CD4-positive, alpha-beta T cell treated with Interferon alpha-2 for 1 hour (primary cell): ENCODE measurements around the gene RAB40C.

ENCODE experiments used
- DNase-seq, 2 donors: peaks; one replicate each; pipeline ENCODE4 v3.0.0-alpha.2; 2020 to 2022

RAB40C gene

DNA sequence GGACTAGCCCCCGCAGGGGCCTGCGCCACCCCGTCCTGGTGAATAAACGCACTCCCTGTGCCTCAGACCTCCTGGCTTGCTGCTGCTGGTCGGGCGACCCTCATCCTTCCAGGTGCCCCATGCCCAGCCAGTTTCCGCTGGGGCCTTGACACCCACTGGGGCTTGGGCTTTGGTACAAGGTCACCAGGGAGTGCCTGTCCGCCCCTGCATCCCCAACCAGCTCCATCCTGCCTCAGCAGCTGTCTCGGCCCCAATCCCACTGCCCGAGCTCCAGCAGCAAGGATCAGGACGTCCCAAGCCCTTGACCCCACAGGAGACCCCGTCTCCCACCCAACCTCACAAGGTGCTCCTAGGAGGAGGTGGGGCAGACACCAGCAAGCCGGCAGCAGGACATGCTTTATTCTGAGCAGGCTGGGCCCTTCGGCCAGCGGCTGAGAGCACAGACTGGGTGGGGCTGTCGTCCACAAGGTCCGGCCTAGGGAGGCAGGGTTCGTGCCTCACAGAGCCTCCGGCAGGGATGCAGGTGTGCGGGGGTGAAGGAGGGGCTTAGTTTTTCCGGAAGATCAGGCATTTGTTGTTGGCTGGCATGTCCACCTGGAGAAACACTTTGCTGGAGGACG lies 44.3 kb downstream of the RAB40C start:
- no peak for DNase-seq

DNA sequence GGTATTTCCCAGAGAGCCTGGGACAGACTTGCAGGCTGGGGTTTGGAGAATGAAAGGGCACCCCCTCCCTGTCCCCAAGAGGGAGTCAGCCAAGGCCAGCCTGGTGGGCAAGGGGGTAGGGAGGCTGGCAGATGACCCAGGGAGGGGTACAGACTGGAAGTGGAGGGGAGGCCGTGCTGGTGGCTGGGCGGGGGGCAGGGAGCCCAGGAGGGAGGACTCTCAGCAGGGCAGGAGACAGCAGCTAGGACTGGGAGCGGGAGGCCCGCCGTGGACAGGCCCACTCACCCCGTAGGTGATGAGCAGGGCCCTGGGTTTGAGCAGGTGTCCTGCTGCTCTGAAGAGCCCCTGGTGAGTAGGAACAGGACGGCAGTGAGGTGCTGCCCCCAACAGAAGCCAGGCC lies 45.1 kb downstream of the RAB40C start:
- no peak for DNase-seq

DNA sequence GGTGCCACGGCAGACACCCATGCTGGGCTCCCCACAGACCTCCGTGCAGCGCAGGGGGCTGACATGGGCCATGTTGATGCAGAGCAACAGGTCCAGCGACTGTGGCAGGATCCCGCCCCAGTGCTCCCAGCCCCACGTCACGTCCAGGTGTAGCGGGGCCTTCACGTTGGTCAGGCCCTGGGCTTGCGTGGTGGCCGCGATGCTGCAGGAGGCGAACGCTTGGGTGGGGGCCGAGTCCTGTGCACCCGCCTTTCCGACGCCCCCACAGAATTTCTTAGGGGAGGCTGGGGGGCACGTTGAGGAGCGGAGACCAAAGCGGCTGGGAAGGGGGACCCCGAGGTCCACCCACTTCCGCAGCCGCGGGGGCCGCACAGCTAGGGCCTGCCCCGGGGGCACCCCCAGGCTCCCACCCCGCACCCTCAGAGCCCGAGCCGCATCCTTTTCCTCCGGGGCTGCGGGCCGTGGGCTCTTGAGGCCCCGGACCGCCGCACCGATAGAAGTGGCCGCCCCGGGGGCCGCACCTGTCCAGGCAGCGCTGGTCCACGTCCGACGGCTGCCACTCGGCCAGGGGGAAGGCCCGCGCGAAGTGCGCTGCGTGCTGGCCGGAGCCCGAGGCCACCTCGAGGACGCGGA lies 45.8 kb downstream of the RAB40C start:
- DNase-seq, result no peak

DNA sequence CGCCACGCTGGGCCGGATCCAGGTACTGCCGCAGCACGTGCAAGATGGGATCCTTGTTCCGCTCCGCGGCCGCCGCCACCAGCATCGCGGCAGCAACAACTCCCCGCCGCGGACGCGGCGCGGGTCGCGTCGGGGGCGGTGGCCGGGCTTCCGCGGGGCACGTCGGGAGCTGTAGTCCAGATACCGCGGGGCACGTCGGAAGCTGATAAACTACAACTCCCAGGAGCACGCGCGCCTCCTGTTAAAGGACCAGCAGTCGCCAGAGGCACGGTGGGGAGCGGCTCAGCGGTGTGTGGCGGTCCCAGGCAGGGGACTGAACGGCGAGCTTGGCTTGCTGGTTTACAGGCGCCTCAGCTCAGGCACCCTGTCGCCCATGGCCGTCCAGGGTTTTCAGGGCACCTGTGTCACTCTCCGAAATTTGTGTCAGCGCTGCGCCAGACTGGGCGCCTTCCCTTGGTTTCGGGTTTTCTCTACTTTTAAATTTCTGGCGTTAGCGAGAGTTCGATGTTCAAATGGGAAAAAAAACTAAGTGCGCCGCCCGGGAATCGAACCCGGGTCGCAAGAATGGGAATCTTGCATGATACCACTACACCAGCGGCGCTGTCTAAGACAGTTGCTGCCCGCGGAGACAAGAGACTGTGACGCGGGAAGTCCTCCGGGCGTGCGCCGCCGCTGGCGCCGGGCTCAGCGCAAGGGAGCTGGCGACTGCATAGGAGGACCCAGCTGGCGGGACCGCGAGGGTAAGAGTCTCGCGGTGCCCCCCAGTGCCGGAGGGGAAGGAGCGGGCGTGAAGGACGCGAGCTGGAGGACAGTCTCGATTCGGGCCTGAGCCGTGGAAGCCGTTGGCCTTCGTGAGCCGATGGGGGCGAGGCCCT lies 46.6 kb downstream of the RAB40C start, which contains the start of gene METTL26:
METTL26 (minus strand) TSS at position 100 of the 875 bp plus-strand sequence; CDS start at position 85, 15 bp downstream.
- peak; percentile 94 to 95 for DNase-seq

DNA sequence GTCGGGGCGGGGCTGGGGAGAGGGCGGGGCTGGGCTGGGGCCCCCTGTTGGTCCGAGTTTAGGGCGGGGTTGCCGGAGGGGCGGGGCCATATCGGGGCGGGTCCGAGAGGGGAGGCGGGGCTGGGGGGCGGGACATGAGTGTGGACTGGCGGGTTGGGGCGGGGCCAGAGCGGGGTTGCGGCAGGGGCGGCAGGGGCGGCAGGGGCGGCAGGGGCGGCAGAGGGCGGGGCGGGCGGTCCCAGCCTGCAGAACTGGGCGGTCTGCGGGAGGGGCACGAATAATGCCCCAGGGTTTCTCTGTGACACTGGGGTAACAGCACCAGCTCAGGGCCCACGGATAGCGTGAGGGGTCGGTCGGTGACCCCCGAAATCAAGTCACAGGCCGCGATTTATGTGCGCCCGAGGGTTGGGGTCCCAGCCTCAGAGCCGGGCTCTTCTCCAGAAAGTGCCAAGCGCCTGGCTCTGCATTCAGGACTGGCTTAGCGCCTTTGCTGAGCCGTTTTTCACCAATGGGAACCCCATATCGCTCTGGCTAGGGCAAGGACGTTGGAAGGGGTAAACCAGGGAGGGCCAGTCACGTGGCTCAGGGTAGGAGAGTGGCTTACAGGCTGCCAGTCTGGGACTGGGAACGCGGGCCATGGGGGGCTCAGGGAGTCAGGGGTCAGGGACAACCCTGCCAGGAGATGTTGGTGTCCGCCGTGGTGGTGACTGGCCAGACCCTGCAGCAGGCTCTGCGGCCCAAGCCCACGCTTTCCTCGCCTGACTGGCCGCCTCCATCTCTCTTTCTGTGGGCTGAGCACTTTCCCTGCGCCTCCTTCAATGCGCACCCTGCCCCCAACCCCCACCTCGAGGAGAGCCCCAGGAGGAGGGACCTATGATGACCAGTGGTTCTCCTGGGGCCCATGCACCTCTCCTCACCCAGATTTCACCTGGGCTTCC lies 47.5 kb downstream of the RAB40C start:
- peak; percentile 86 to 90 for DNase-seq

DNA sequence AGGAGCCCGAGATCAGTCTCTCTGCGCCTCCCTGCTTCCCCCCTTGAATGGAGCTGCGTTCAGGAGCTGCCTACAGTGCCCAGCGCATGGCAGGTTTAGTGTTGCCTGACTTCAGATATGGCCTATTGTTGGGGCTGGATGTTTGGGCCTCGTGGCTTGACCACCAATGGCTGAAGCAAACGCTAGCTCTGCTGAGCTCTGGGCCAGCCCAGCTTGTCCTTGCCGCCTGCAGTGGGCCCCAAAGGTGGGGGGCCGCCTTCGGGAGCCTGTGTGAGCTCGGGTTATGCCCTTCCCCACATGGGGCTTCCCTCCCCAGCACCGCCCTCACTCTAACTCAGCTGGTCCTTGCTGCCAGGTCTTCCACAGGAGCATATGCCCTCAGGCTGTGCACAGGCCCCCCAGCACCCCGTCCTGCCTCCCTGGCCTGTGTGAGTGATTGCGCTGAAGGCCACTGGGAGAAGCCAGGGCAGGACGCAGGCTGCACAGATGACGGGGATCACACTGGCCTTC lies 48.2 kb downstream of the RAB40C start:
- DNase-seq, result no peak

DNA sequence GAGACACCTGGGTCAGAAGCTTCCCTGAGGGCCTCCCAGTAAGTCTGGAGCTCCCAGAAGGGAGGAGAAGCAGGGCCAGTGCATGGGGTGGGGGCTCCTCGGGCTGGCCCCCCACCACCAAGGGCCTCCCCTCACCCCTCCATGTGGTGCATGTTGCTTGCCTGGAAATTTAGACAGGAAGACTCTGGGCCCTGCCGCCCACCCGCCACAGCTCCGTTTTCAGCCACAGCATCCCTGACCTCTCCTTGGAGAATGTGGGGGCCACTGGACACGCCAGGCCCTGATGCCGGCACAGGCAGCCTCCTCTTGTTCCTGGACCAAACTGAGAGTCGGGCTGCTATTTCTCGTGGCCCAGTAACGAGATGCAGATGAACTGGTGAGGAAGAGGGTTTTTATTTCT lies 49.0 kb downstream of the RAB40C start:
- no peak for DNase-seq

DNA sequence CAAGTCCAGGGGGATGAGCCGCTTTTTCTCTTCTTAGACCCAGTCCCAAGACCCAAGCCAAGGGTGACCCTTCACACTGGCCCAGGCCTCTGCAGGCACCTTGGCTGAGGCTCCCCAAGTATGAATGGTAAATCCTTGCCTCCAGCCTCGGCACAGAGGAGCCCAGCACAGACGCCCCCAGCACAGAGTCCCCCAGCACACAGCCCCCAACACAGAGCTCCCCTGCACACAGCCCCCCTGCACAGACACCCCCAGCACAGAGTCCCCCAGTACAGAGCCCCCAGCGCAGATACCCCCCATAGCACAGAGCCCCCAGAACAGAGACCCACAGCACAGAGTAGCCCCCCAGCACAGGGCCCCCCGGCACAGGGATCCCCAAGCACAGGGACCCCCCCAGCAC lies 50.7 kb downstream of the RAB40C start:
- DNase-seq, result no peak

DNA sequence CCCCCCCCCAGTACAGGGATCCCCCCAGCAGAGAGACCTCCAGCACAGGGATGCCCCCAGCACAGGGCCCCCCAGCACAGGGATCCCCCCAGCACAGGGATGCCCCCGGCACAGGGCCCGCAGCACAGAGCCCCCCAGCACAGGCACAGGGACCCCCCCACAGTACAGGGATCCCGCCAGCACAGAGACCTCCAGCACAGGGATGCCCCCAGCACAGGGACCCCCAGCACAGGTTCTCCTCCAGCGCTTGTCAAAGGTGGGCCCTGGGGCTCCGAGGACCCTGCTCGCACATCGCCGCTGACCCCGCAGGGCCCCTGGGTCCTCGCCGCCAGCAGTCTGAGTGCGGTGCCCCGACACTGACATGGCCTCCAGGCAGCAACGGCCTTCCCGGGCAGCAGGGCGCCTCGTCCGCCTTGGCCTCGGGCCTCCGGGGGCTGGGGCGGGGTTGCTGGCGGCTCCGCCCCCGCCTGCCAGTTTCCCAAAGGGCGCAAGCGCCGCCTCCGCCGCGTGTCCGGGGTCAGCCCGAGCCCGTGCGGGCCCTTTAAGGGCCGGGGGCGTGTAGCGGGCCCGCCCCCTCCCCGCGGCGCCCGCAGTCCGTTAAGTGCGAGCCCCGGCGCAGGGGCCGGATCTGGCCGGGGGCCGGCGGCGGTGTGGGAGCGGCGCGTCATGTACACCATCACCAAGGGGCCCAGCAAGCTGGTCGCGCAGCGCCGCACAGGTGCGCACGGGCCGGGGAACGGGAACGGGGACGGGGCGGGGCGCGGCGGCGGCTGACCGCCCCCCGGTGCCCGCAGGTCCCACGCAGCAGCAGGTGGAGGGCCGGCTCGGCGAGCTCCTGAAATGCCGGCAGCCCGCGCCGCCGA lies 51.7 kb downstream of the RAB40C start, which contains the start of gene MCRIP2:
MCRIP2 (plus strand) TSS at position 503 of the 863 bp plus-strand sequence; CDS start at position 667, 164 bp downstream.
- peak; percentile 58 to 73 for DNase-seq

DNA sequence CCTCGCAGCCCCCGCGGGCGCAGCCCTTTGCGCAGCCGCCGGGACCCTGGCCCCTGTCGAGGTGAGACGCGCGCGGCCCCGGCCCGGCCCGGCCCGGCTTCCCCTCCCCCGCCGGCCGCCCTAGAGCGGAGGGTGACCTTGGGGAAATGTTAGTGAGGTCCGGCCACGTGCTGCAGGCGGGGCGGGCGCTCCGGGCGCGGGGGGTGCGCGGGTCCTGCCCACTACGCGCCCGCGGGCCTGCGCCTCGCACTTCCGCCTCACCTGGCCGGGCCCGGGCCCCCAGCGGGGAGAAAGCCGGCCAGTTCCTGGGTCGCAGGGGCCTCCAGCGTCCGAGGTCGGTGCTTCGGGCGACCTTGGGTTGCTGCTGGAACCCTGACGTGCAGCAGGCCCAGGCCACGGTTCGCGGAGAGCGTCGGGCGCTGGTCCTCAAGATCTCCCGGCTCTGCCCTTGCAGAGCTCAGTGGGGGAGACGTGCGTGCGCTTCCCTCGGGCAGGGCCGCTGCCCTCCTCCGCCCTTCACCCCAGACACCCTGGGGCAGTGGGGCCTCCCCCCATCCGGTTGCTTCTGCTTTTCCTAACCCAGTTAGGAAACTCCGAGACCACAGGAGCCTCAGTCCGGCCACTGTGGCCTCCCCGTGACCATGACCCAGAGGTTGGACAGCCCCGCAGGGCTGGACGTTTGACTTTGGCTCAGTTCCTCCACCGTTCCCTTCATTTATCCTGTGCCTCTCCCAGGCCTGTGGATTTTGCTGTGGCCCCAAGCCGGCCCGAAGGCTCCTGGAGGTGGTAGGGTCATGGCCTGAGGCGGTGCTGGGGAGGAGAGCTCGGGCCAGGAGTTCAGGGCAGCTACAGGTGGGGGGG lies 52.6 kb downstream of the RAB40C start:
- DNase-seq, result peak; percentile 39 to 40

DNA sequence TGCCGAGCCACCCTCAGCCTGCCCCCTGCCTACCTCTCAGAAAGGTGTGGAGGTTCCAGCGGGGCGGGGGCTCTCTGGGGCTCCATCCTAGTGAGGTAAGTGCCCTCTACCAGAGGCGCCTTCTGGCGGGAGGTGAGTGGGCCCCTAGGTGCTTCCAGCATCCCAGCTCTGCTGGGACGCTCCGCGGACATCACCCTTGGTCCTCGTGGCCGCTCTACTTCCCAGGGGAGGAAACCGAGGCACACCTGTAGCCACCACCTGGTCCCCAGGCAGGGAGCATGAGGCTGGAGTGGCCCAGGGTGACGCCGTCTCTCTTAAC lies 53.1 kb downstream of the RAB40C start:
- no peak for DNase-seq

DNA sequence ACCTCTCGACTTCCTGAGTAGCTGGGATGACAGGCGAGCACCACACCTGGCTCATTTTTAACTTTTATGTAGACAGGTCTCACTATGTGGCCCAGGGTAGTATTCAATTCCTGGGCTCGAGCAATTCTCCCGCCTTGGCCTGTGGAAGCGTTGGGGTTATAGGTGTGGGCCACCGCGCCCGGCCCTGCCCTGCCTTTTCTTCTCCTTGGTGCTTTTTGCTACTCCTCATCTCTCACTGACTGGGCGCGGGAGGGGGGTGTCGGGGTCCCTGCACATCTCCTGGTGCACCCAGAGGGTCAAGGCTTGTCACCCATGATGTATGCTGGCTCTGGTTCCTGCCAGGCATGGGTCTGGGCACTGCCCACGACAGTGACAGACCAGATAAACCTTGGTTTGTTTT lies 54.7 kb downstream of the RAB40C start:
- DNase-seq, result no peak

DNA sequence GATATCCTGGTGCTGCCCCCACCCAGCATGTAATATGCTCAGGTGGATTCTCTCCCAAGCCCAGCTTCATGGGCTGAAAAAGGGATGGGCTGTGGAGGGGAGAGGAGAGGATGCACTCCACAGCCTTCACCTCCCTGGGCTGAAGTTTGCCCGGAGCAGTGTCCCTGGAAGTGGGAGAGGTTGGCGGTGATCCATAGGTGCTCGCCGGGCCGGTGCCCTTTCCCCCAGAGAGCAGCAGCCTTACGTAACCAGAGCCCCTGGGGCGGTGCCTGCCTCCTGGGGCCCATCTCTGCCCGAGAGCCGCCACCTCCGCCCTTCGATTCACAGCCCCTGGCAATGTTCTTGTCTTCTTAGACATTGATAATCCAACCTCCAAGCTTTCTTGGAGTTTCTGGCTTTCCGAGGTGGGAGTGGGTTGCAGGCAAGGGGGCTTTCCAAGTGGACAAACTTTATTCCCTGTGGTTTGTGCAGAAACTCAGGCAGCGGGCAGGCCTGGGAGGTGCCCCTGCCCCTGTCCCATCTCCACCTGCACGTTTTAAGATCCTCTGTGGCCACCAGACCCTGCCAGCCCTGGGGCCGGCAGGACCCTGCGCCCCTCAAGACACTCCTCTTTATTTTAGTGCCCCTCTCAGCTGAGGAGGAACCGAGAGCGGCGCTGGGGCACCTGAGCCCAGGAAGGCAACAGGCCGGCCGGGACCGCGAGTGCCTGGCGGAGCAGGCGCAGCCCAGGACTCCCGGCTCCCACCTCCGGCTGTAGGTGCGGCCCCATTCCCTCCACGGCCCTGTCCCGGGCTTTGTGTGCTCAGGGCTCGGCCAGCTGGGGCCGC lies 56.2 kb downstream of the RAB40C start:
- DNase-seq, result no peak

DNA sequence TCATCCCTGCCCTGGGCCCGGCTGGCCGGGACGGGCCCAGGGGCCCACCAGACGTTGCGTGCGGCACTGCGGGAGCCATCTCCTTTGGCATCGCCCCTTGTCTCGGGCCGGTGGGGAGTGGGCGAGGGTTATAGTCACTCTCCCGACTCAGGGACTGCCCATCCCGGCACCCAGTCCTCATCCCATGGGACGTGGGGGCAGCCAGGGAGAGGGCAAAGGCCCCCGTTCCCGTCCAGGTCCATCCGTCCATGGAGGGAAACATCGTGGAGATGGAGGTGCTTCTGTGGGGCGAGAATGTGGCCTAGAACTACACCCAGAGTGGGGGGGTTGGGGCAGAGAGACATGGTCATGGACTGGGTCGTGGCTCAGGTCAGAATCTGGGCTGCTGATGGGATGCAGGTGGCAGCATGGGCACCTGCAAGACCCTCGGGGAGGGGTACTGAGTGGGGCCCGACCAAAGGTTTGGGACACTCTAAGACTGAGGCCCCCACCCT lies 56.9 kb downstream of the RAB40C start:
- no peak for DNase-seq

DNA sequence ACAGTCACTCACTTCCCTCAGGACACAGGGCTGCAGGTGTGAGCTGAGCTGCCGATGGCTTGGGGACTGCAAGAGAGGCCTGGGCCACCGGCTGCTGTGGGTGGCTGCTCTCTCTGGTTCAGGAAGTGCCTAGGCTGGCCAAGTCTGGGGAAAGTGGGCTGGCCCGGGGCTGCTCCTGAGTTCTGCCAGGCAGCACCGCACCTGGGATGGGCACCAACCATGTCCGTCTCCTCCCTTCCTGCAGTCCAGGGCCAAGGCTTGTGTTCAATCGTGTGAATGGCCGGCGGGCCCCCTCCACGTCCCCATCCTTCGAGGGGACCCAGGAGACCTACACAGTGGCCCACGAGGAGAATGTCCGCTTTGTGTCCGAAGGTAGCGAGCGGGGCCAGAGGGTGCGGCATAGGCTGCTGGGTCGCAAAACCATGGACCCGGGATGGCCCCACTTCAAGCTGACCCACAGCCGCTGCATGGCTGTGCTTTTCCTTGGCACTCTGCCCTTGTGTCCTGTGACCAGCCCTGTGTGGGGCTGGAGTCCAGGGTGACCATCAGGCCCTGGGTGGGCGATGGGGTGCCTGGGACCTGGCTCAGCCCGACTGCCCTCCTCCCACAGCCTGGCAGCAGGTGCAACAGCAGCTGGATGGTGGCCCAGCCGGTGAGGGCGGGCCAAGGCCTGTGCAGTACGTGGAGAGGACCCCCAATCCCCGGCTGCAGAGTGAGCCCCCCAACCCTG lies 57.5 kb downstream of the RAB40C start:
- no peak for DNase-seq

DNA sequence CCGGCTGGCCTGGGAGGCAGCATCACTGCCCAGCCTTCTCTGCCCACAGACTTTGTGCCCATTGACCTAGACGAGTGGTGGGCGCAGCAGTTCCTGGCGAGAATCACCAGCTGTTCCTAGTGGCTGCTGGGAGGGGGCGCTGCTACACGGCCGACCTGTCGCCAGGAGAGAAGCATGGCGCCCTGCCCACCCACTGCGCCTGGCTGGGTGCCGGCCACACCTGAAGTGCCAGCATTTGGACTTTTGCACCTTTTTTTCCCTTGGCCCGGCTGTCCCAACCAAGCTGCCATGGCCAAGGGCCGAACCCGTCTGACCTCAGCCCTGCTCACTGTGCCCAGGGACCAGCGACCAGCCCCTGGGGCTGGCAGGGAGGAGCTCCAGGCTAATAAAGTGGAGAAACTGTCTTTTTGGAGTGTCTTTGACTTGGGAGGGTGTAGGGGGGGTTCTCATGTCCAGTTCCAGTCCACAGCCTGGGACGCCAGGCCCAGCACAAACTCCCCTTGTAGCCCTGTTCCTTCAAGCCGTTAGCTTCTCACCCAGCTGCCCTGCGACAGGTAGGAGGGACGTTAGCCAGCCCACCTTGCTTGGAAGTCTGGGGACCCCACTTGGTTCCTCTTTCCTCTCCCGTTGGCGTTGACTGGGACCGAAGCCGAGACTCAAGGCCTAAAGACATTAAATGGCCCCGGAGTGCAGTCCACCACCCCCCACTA lies 58.4 kb downstream of the RAB40C start:
- DNase-seq, result peak in 1 of 2 donors; percentile 40

DNA sequence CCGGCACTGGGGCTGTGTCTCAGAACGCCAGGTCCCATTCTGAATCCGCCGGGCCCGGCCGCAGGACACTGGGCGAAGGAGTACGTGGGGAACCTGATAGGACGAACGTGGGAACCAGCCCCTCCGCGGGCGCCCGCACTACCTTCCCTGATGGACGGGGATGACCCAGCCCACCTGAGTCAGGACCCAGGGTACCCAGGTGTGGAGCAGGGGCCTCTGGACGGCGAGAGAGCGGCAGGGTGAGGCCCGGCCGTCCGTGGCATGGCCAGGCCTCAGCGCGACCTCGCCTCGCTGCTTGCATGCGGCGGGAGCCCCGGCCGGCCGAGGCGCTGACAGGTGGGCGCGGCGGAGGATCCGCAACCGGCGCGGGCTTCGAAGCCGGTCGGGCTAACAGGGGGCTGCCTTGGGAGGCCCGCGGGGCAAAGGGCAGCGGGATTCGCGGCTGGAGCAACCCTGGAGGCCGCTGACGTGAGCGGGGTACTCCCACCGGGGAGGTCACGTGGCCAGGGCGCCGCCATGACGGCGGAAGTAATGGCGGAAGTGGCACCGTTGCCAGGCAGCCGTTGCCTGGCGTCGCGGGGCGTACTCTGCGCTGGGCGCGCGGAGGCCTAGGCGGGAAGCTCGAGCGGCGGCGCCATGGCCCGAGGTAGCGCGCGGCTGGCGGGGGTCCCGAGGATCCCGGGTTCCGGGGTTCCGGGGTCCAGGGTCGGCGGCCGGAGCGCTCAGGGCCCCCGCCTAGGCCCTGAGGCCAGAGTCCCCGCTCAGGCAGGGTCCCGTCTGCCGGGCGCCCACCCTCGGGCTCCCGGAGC lies 59.1 kb downstream of the RAB40C start, which contains the start of gene WDR90:
WDR90 (plus strand) TSS at position 585 of the 809 bp plus-strand sequence; CDS start at position 637, 52 bp downstream.
- DNase-seq, result peak; percentile 86 to 91
